HEK293 (cell line): ENCODE data around the gene TMEM236.

Source experiments
- CTCF ChIA-PET: fragments of 350-600 bp; formaldehyde crosslinking; extraction: SDS; loops from one replicate; lab custom pipeline; 2021; ENCODE audit warnings: antibody characterized with exemption; lab: Yijun Ruan, JAX
- POLR2A ChIA-PET: fragments of 300-600 bp; formaldehyde crosslinking; extraction: SDS; loops from one replicate; lab custom pipeline; 2020; ENCODE audit warnings: antibody characterized with exemption, inconsistent platforms; lab: Yijun Ruan, JAX
- H3K27ac ChIP-seq: fragments of 200-500 bp; sonication (Bioruptor generic); 2 replicates; pipeline ENCODE4 v1.5.1; 2014; ENCODE audit warnings: low read depth, low read length, control low read depth, inconsistent platforms; ENCODE audit errors: extremely low read depth
- H3K36me3 ChIP-seq, 2 experiments: fragments of 200-500 bp in 1 of 2; sonication (Bioruptor generic) in 1 of 2; 1 replicate in 1 of 2; 2 replicates in 1 of 2; pipeline ENCODE4 v1.5.1; 2014 to 2017; ENCODE audit warnings: inconsistent platforms in 2 of 2, low read length in 2 of 2; ENCODE audit not compliant: control insufficient read depth in 2 of 2, insufficient read depth in 1 of 2
- H3K4me1 ChIP-seq: fragments of 200-500 bp; sonication (Bioruptor generic); 2 replicates; pipeline ENCODE4 v1.5.1; 2014; ENCODE audit warnings: mild to moderate bottlenecking, low read length, inconsistent platforms; ENCODE audit not compliant: control insufficient read depth, insufficient read depth
- H3K4me3 ChIP-seq: 2 replicates; pipeline ENCODE4 v1.5.1; 2011; ENCODE audit warnings: low read depth, mild to moderate bottlenecking, control low read depth, low read length, moderate library complexity
- H3K9me3 ChIP-seq: fragments of 200-500 bp; sonication (Bioruptor generic); 2 replicates; pipeline ENCODE4 v1.5.1; 2014; ENCODE audit warnings: low read depth, low read length, inconsistent platforms; ENCODE audit not compliant: control insufficient read depth, insufficient read depth
- KLF1 ChIP-seq: fragments of 450-650 bp; formaldehyde crosslinking; IDR thresholded peaks from 2 replicates; pipeline ENCODE4 v1.5.1; 2016; ENCODE audit warnings: missing biosample characterization, missing genetic modification characterization
- KLF16 ChIP-seq: fragments of 450-650 bp; formaldehyde crosslinking; IDR thresholded peaks from 2 replicates; pipeline ENCODE4 v1.5.1; 2017; ENCODE audit warnings: missing biosample characterization, missing genetic modification characterization
- KLF8 ChIP-seq: fragments of 450-650 bp; formaldehyde crosslinking; IDR thresholded peaks from 2 replicates; pipeline ENCODE4 v1.5.1; 2016; ENCODE audit warnings: missing biosample characterization, missing genetic modification characterization
- MEIS1 ChIP-seq: sonication (generic); formaldehyde crosslinking; IDR thresholded peaks from 2 replicates; pipeline ENCODE4 v1.8.1; 2022; ENCODE audit warnings: missing genetic modification reagents, mild to moderate bottlenecking, borderline replicate concordance
- MZF1 ChIP-seq: fragments of 450-650 bp; formaldehyde crosslinking; IDR thresholded peaks from 2 replicates; pipeline ENCODE4 v1.5.1; 2017; ENCODE audit warnings: missing biosample characterization, missing genetic modification characterization, borderline replicate concordance
- SP7 ChIP-seq: fragments of 450-650 bp; formaldehyde crosslinking; IDR thresholded peaks from 2 replicates; pipeline ENCODE4 v1.5.1; 2016; ENCODE audit warnings: missing biosample characterization, missing genetic modification characterization
- TCF7L2 ChIP-seq: IDR thresholded peaks from 2 replicates; pipeline ENCODE4 v1.6.1; 2011; ENCODE audit warnings: low read depth, mild to moderate bottlenecking, inconsistent platforms, low read length, moderate library complexity, borderline replicate concordance
- ZNF121 ChIP-seq: fragments of 450-650 bp; formaldehyde crosslinking; IDR thresholded peaks from 2 replicates; pipeline ENCODE4 v1.5.1; 2016; ENCODE audit warnings: missing biosample characterization, missing genetic modification characterization
- ZNF133 ChIP-seq: fragments of 450-650 bp; formaldehyde crosslinking; IDR thresholded peaks from 2 replicates; pipeline ENCODE4 v1.5.1; 2016; ENCODE audit warnings: missing biosample characterization, missing genetic modification characterization
- ZNF146 ChIP-seq: fragments of 450-650 bp; formaldehyde crosslinking; IDR thresholded peaks from 2 replicates; pipeline ENCODE4 v1.5.1; 2016; ENCODE audit warnings: missing biosample characterization, missing genetic modification characterization
- ZNF169 ChIP-seq: fragments of 450-650 bp; formaldehyde crosslinking; IDR thresholded peaks from 2 replicates; pipeline ENCODE4 v1.5.1; 2016; ENCODE audit warnings: missing biosample characterization, missing genetic modification characterization
- ZNF2 ChIP-seq: fragments of 450-650 bp; formaldehyde crosslinking; IDR thresholded peaks from 2 replicates; pipeline ENCODE4 v1.5.1; 2016; ENCODE audit warnings: missing biosample characterization, missing genetic modification characterization
- ZNF341 ChIP-seq: fragments of 450-650 bp; formaldehyde crosslinking; IDR thresholded peaks from 2 replicates; pipeline ENCODE4; 2016; ENCODE audit warnings: low read depth, missing biosample characterization, missing genetic modification characterization
- ZNF366 ChIP-seq: fragments of 450-650 bp; formaldehyde crosslinking; conservative IDR thresholded peaks from 2 replicates; pipeline ENCODE4 v1.5.1; 2016; ENCODE audit warnings: missing biosample characterization, missing genetic modification characterization
- ZNF48 ChIP-seq: fragments of 450-650 bp; formaldehyde crosslinking; IDR thresholded peaks from 2 replicates; pipeline ENCODE4 v1.5.1; 2016; ENCODE audit warnings: missing biosample characterization, missing genetic modification characterization
- ZNF548 ChIP-seq: fragments of 450-650 bp; formaldehyde crosslinking; IDR thresholded peaks from 2 replicates; pipeline ENCODE4 v1.5.1; 2016; ENCODE audit warnings: missing biosample characterization, missing genetic modification characterization
- ZNF654 ChIP-seq: fragments of 450-650 bp; formaldehyde crosslinking; IDR thresholded peaks from 2 replicates; pipeline ENCODE4 v1.5.1; 2016; ENCODE audit warnings: low read depth, missing biosample characterization, missing genetic modification characterization
- ZNF660 ChIP-seq: fragments of 450-650 bp; IDR thresholded peaks from 2 replicates; pipeline ENCODE4 v1.5.1; 2018; ENCODE audit warnings: missing biosample characterization, mild to moderate bottlenecking, missing genetic modification characterization
- ZNF701 ChIP-seq: fragments of 450-650 bp; formaldehyde crosslinking; IDR thresholded peaks from 2 replicates; pipeline ENCODE4 v1.5.1; 2016; ENCODE audit warnings: missing biosample characterization, missing genetic modification characterization
- TF ChIP-seq, protein P1 (sequence below): fragments of 450-650 bp; formaldehyde crosslinking; IDR thresholded peaks from 2 replicates; pipeline ENCODE4 v1.5.1; 2017; ENCODE audit warnings: missing biosample characterization, missing genetic modification characterization
- TF ChIP-seq, protein P2 (sequence below): fragments of 450-650 bp; formaldehyde crosslinking; IDR thresholded peaks from 2 replicates; pipeline ENCODE4 v1.5.1; 2016; ENCODE audit warnings: missing biosample characterization, missing genetic modification characterization
- TF ChIP-seq, protein P3 (sequence below): fragments of 450-650 bp; formaldehyde crosslinking; IDR thresholded peaks from 2 replicates; pipeline ENCODE4 v1.5.1; 2016; ENCODE audit warnings: missing biosample characterization, missing genetic modification characterization
- TF ChIP-seq, protein P4 (sequence below): IDR thresholded peaks from 2 replicates; pipeline ENCODE4 v1.6.1; 2011; ENCODE audit warnings: mild to moderate bottlenecking, low read depth, low read length, borderline replicate concordance
- TF ChIP-seq, protein P5 (sequence below): fragments of 450-650 bp; formaldehyde crosslinking; IDR thresholded peaks from 2 replicates; pipeline ENCODE4 v1.5.1; 2016; ENCODE audit warnings: missing biosample characterization, missing genetic modification characterization
- TF ChIP-seq, protein P6 (sequence below): fragments of 450-650 bp; formaldehyde crosslinking; IDR thresholded peaks from 2 replicates; pipeline ENCODE4 v1.5.1; 2016; ENCODE audit warnings: missing biosample characterization, missing genetic modification characterization

TMEM236 gene

DNA sequence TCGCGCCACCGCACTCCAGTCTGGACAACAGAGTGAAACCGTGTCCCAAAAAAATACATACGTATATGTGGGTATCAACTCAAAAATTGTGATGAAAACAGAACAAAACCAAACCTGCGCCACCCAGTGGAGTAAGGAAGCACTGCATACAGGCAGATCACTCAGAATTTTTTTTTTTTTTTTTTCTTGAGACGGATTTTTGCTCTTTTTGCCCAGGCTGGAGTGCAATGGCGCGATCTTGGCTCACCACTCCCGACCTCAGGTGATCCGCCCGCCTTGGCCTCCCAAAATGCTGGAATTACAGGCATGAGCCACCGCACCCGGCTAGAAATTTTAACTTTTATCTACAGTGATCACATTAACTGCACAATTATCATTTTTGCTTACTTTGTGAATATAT lies 9.1 kb upstream of the TMEM236 start (continued):
- TF ChIP-seq, protein P1, sequence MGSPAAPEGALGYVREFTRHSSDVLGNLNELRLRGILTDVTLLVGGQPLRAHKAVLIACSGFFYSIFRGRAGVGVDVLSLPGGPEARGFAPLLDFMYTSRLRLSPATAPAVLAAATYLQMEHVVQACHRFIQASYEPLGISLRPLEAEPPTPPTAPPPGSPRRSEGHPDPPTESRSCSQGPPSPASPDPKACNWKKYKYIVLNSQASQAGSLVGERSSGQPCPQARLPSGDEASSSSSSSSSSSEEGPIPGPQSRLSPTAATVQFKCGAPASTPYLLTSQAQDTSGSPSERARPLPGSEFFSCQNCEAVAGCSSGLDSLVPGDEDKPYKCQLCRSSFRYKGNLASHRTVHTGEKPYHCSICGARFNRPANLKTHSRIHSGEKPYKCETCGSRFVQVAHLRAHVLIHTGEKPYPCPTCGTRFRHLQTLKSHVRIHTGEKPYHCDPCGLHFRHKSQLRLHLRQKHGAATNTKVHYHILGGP (tag by site-specific recombination) = no peak
- TF ChIP-seq ZNF701 (tag by site-specific recombination) (no peak), ZNF169 (no peak), ZNF654 (tag by site-specific recombination) (peak; percentile 55), ZNF660 (tag by site-specific recombination) (0 out of 2 replicates have a peak, but pooled peaks have one; percentile 45), ZNF133 (tag by site-specific recombination) (no peak)
- TF ChIP-seq, protein P2, sequence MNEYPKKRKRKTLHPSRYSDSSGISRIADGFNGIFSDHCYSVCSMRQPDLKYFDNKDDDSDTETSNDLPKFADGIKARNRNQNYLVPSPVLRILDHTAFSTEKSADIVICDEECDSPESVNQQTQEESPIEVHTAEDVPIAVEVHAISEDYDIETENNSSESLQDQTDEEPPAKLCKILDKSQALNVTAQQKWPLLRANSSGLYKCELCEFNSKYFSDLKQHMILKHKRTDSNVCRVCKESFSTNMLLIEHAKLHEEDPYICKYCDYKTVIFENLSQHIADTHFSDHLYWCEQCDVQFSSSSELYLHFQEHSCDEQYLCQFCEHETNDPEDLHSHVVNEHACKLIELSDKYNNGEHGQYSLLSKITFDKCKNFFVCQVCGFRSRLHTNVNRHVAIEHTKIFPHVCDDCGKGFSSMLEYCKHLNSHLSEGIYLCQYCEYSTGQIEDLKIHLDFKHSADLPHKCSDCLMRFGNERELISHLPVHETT (tag by site-specific recombination) = no peak
- TF ChIP-seq, protein P3, sequence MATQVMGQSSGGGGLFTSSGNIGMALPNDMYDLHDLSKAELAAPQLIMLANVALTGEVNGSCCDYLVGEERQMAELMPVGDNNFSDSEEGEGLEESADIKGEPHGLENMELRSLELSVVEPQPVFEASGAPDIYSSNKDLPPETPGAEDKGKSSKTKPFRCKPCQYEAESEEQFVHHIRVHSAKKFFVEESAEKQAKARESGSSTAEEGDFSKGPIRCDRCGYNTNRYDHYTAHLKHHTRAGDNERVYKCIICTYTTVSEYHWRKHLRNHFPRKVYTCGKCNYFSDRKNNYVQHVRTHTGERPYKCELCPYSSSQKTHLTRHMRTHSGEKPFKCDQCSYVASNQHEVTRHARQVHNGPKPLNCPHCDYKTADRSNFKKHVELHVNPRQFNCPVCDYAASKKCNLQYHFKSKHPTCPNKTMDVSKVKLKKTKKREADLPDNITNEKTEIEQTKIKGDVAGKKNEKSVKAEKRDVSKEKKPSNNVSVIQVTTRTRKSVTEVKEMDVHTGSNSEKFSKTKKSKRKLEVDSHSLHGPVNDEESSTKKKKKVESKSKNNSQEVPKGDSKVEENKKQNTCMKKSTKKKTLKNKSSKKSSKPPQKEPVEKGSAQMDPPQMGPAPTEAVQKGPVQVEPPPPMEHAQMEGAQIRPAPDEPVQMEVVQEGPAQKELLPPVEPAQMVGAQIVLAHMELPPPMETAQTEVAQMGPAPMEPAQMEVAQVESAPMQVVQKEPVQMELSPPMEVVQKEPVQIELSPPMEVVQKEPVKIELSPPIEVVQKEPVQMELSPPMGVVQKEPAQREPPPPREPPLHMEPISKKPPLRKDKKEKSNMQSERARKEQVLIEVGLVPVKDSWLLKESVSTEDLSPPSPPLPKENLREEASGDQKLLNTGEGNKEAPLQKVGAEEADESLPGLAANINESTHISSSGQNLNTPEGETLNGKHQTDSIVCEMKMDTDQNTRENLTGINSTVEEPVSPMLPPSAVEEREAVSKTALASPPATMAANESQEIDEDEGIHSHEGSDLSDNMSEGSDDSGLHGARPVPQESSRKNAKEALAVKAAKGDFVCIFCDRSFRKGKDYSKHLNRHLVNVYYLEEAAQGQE (tag by site-specific recombination) = no peak
- TF ChIP-seq, all 188 proteins: peak for 8

DNA sequence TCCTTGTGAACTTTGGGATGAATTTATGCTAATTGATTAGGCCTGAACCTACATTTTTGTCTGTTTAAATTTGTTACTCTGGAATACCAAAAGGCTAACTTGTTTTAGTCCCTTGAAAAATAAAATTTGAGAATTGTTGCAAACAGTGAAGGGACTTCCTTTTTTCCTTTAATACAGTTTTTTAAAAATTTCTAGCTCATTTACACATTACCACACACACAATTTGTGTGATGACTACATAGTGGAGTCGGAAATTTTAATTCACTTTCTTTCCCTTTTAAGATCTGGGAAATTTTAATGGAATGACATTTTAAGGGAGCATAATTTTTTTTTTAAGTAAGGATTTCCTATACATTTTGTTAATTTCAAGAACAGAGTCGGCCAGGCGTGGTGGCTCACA lies 8.6 kb upstream of the TMEM236 start:
- H3K36me3 ChIP-seq = no peaks in the 10 kb centered on the region
- no peaks in the 10 kb centered on the region for H3K4me1 ChIP-seq
- no peak overlapping the region for H3K4me3 ChIP-seq
- TF ChIP-seq ZNF341 (tag by site-specific recombination) = no peak
- TF ChIP-seq ZNF548 (tag by site-specific recombination) = no peak
- no peak for TF ChIP-seq SP7 (tag by site-specific recombination)
- no peak for TF ChIP-seq ZNF366 (tag by site-specific recombination)
- TF ChIP-seq, protein P4, sequence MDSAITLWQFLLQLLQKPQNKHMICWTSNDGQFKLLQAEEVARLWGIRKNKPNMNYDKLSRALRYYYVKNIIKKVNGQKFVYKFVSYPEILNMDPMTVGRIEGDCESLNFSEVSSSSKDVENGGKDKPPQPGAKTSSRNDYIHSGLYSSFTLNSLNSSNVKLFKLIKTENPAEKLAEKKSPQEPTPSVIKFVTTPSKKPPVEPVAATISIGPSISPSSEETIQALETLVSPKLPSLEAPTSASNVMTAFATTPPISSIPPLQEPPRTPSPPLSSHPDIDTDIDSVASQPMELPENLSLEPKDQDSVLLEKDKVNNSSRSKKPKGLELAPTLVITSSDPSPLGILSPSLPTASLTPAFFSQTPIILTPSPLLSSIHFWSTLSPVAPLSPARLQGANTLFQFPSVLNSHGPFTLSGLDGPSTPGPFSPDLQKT = no peak
- TF ChIP-seq, protein P5, sequence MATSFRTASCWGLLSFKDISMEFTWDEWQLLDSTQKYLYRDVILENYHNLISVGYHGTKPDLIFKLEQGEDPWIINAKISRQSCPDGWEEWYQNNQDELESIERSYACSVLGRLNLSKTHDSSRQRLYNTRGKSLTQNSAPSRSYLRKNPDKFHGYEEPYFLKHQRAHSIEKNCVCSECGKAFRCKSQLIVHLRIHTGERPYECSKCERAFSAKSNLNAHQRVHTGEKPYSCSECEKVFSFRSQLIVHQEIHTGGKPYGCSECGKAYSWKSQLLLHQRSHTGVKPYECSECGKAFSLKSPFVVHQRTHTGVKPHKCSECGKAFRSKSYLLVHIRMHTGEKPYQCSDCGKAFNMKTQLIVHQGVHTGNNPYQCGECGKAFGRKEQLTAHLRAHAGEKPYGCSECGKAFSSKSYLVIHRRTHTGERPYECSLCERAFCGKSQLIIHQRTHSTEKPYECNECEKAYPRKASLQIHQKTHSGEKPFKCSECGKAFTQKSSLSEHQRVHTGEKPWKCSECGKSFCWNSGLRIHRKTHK = no peak
- TF ChIP-seq ZNF48 (tag by site-specific recombination) = no peak
- no peak for TF ChIP-seq ZNF2
- TF ChIP-seq MZF1 (tag by site-specific recombination) = no peak
- TF ChIP-seq KLF1 (tag by site-specific recombination) = no peak
- TF ChIP-seq ZNF146 (tag by site-specific recombination) = no peak
- TF ChIP-seq, protein P6, sequence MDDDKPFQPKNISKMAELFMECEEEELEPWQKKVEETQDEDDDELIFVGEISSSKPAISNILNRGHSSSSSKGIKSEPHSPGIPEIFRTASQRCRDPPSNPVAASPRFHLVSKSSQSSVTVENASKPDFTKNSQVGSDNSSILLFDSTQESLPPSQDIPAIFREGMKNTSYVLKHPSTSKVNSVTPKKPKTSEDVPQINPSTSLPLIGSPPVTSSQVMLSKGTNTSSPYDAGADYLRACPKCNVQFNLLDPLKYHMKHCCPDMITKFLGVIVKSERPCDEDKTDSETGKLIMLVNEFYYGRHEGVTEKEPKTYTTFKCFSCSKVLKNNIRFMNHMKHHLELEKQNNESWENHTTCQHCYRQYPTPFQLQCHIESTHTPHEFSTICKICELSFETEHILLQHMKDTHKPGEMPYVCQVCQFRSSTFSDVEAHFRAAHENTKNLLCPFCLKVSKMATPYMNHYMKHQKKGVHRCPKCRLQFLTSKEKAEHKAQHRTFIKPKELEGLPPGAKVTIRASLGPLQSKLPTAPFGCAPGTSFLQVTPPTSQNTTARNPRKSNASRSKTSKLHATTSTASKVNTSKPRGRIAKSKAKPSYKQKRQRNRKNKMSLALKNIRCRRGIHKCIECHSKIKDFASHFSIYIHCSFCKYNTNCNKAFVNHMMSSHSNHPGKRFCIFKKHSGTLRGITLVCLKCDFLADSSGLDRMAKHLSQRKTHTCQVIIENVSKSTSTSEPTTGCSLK (tag by site-specific recombination) = no peak
- TF ChIP-seq ZNF133 (tag by site-specific recombination) = no peak
- no peak for TF ChIP-seq KLF16
- TF ChIP-seq KLF8 (tag by site-specific recombination) = no peak
- no peak for TF ChIP-seq TCF7L2
- no peak for TF ChIP-seq MEIS1 (CRISPR knock-in tag)
- TF ChIP-seq ZNF121 (tag by site-specific recombination) = no peak
- ChIA-PET POLR2A (no interaction called here), CTCF (interaction anchor here (0.6 to 1.4 kb wide), 6 partner anchors 14 to 723 kb away, joined by 3 to 7 read pairs (median 3); no protein-coding TSS in a partner anchor)
- H3K27ac ChIP-seq = no peak overlapping the region
- no peaks in the 10 kb centered on the region for H3K9me3 ChIP-seq
